Karpas-422 (cell line): ENCODE data around the gene STX10. TPM values are rescaled to one million over a fixed set of nuclear protein-coding genes. Genes with fewer than 3 reads are reported as not detected.
A peak's percentile ranks its signal among the peaks of the same experiment; 100 is the strongest.

Experiments
- DNase-seq: peaks from one replicate; pipeline ENCODE4 v3.0.0-alpha.2; 2015
- H2AFZ ChIP-seq: fragments of 200-600 bp; sonication (generic); 2 replicates; pipeline ENCODE4 v1.6.1; 2014; ENCODE audit warnings: antibody characterized with exemption, low read length, mixed read lengths
- H3K27ac ChIP-seq: fragments of 200-600 bp; sonication (generic); 2 replicates; pipeline ENCODE4 v1.5.1; 2014; ENCODE audit warnings: mild to moderate bottlenecking, low read length, moderate library complexity
- H3K27me3 ChIP-seq: fragments of 200-600 bp; sonication (generic); 2 replicates; pipeline ENCODE4 v1.6.1; 2014; ENCODE audit warnings: low read length, mixed read lengths
- H3K36me3 ChIP-seq: fragments of 200-600 bp; sonication (generic); 2 replicates; pipeline ENCODE4 v1.6.1; 2014; ENCODE audit warnings: low read length, mixed read lengths; ENCODE audit not compliant: insufficient read depth
- H3K4me1 ChIP-seq: fragments of 200-600 bp; sonication (generic); 2 replicates; pipeline ENCODE4 v1.6.1; 2014; ENCODE audit warnings: mild to moderate bottlenecking, low read length, mixed read lengths
- H3K4me2 ChIP-seq: fragments of 200-600 bp; sonication (generic); 2 replicates; pipeline ENCODE4 v1.6.1; 2014; ENCODE audit warnings: low read length, low read depth, mild to moderate bottlenecking; ENCODE audit not compliant: poor library complexity, severe bottlenecking
- H3K4me3 ChIP-seq: fragments of 200-600 bp; sonication (generic); 2 replicates; pipeline ENCODE4 v1.5.1; 2014; ENCODE audit warnings: mild to moderate bottlenecking, antibody characterized with exemption, low read length, mixed read lengths
- H3K79me2 ChIP-seq: fragments of 200-600 bp; sonication (generic); 2 replicates; pipeline ENCODE4 v1.6.1; 2014; ENCODE audit warnings: mild to moderate bottlenecking, low read length, mixed read lengths
- H3K9ac ChIP-seq: fragments of 200-600 bp; sonication (generic); 2 replicates; pipeline ENCODE4 v1.6.0; 2014; ENCODE audit warnings: low read length
- H3K9me2 ChIP-seq: fragments of 200-600 bp; sonication (generic), shearing (Covaris generic); replicated peaks from 2 replicates; pipeline ENCODE4 v1.6.0; 2014; ENCODE audit warnings: mild to moderate bottlenecking, low read length, moderate library complexity; ENCODE audit not compliant: insufficient read depth
- H3K9me3 ChIP-seq: fragments of 300-700, 200-600 bp; sonication (generic); 2 replicates; pipeline ENCODE4 v1.6.1; 2014; ENCODE audit warnings: low read length, mixed read lengths
- H4K20me1 ChIP-seq: fragments of 200-600 bp; sonication (generic); 2 replicates; pipeline ENCODE4 v1.6.1; 2014; ENCODE audit warnings: mild to moderate bottlenecking, antibody characterized with exemption, low read length, low read depth; ENCODE audit not compliant: insufficient read depth
- total RNA-seq: library from RNA; depleted of rRNA; stranded (reverse); fragments of >200 nt; shearing (Covaris generic); gene quantifications from 2 replicates; pipeline ENCODE4 v1.2.3, GENCODE V29; 2014; ENCODE audit warnings: low replicate concordance

The STX10 gene
- total RNA-seq, 1 experiment from 2014 or later, result 47.0 TPM

GRCh38 chr19:13160557-13160956, 10.4 kb upstream of the STX10 start:
- Histone ChIP-seq H2AFZ (no peak overlapping the region), H4K20me1 (no peaks in the 10 kb centered on the region), H3K27ac (no peak overlapping the region), H3K9ac (no peak overlapping the region), H3K4me3 (no peak overlapping the region), H3K4me1 (peaks cover 42% of the 10 kb centered on the region), H3K27me3 (no peaks in the 10 kb centered on the region), H3K36me3 (no peaks in the 10 kb centered on the region), H3K9me2 (no peaks in the 10 kb centered on the region), H3K79me2 (no peaks in the 10 kb centered on the region), H3K4me2 (no peak overlapping the region), H3K9me3 (no peaks in the 10 kb centered on the region)
- no peak for DNase-seq

GRCh38 chr19:13159713-13160112, 9.5 kb upstream of the STX10 start:
- H3K4me1 ChIP-seq, result peaks cover 51% of the 10 kb centered on the region
- H3K27me3 ChIP-seq, result no peaks in the 10 kb centered on the region
- no peak for DNase-seq
- H3K36me3 ChIP-seq, result no peaks in the 10 kb centered on the region
- H3K9me2 ChIP-seq, result no peaks in the 10 kb centered on the region
- H3K9ac ChIP-seq, result no peak overlapping the region
- no peak overlapping the region for H3K4me3 ChIP-seq
- H3K4me2 ChIP-seq, result no peak overlapping the region
- peaks cover 8% of the 10 kb centered on the region; the same call in 1 of the 2 replicates for H4K20me1 ChIP-seq
- H3K79me2 ChIP-seq, result no peaks in the 10 kb centered on the region
- no peak overlapping the region for H3K27ac ChIP-seq
- H2AFZ ChIP-seq, result no peak overlapping the region
- no peaks in the 10 kb centered on the region for H3K9me3 ChIP-seq

GRCh38 chr19:13155472-13156359, 5.5 kb upstream of the STX10 start:
- Histone ChIP-seq H3K9me3 (no peaks in the 10 kb centered on the region), H3K9ac (peak overlapping the region; percentile 9; the same call in 1 of the 2 replicates), H4K20me1 (peaks cover 25% of the 10 kb centered on the region), H3K79me2 (peaks cover 4% of the 10 kb centered on the region), H3K4me2 (peak overlapping the region; percentile 97), H3K4me3 (peak overlapping the region; percentile 6; the same call in 1 of the 2 replicates), H3K4me1 (peaks cover 49% of the 10 kb centered on the region), H3K27ac (no peak overlapping the region), H3K27me3 (no peaks in the 10 kb centered on the region), H3K9me2 (no peaks in the 10 kb centered on the region), H3K36me3 (no peaks in the 10 kb centered on the region), H2AFZ (no peak overlapping the region)
- DNase-seq, result peak; percentile 43

GRCh38 chr19:13154911-13155471, 4.8 kb upstream of the STX10 start:
- peaks cover 49% of the 10 kb centered on the region for H3K4me1 ChIP-seq
- peak overlapping the region; percentile 9; the same call in 1 of the 2 replicates for H3K9ac ChIP-seq
- no peak overlapping the region for H2AFZ ChIP-seq
- H4K20me1 ChIP-seq, result peaks cover 25% of the 10 kb centered on the region
- H3K4me2 ChIP-seq, result peak overlapping the region; percentile 97
- DNase-seq, result peak; percentile 50
- H3K9me2 ChIP-seq, result no peaks in the 10 kb centered on the region
- H3K27ac ChIP-seq, result no peak overlapping the region
- H3K27me3 ChIP-seq, result no peaks in the 10 kb centered on the region
- peaks cover 8% of the 10 kb centered on the region for H3K79me2 ChIP-seq
- H3K9me3 ChIP-seq, result no peaks in the 10 kb centered on the region
- peak overlapping the region; percentile 77; the same call in 1 of the 2 replicates for H3K4me3 ChIP-seq
- H3K36me3 ChIP-seq, result no peaks in the 10 kb centered on the region

GRCh38 chr19:13154241-13154778, 4.1 kb upstream of the STX10 start:
- peak; percentile 40 for DNase-seq
- peak overlapping the region; percentile 86 for H3K9ac ChIP-seq
- no peaks in the 10 kb centered on the region for H3K9me2 ChIP-seq
- H3K36me3 ChIP-seq, result no peaks in the 10 kb centered on the region
- H3K4me2 ChIP-seq, result peak overlapping the region; percentile 97
- H3K4me3 ChIP-seq, result peak overlapping the region; percentile 77
- peaks cover 14% of the 10 kb centered on the region for H3K79me2 ChIP-seq
- no peaks in the 10 kb centered on the region for H3K27me3 ChIP-seq
- no peaks in the 10 kb centered on the region for H3K9me3 ChIP-seq
- H2AFZ ChIP-seq, result no peak overlapping the region
- H3K27ac ChIP-seq, result no peak overlapping the region
- H4K20me1 ChIP-seq, result peaks cover 25% of the 10 kb centered on the region
- peaks cover 52% of the 10 kb centered on the region for H3K4me1 ChIP-seq

- H3K9ac ChIP-seq, result peak overlapping the region; percentile 86
- no peaks in the 10 kb centered on the region for H3K27me3 ChIP-seq
- peak; percentile 46 for DNase-seq
- no peak overlapping the region for H3K27ac ChIP-seq
- peaks cover 19% of the 10 kb centered on the region for H3K79me2 ChIP-seq
- H3K4me3 ChIP-seq, result peak overlapping the region; percentile 77
- peak overlapping the region; percentile 97 for H3K4me2 ChIP-seq
- H3K9me3 ChIP-seq, result no peaks in the 10 kb centered on the region
- no peak overlapping the region for H2AFZ ChIP-seq
- H3K4me1 ChIP-seq, result peaks cover 58% of the 10 kb centered on the region
- peaks cover 25% of the 10 kb centered on the region for H4K20me1 ChIP-seq
- no peaks in the 10 kb centered on the region for H3K36me3 ChIP-seq
- no peaks in the 10 kb centered on the region for H3K9me2 ChIP-seq
These were observed 3.5 kb upstream of the STX10 start for GRCh38 chr19:13153569-13154240.

- Histone ChIP-seq H4K20me1 (peaks cover 25% of the 10 kb centered on the region), H3K79me2 (peaks cover 21% of the 10 kb centered on the region), H3K36me3 (no peaks in the 10 kb centered on the region), H3K9me3 (no peaks in the 10 kb centered on the region), H3K27me3 (no peaks in the 10 kb centered on the region), H3K4me2 (peak overlapping the region; percentile 97), H3K9ac (peak overlapping the region; percentile 86), H3K4me3 (peak overlapping the region; percentile 77), H2AFZ (no peak overlapping the region), H3K4me1 (peaks cover 60% of the 10 kb centered on the region), H3K27ac (no peak overlapping the region; the same call in 1 of the 2 replicates), H3K9me2 (no peaks in the 10 kb centered on the region)
- peak; percentile 95 for DNase-seq
These were observed 2.9 kb upstream of the STX10 start for GRCh38 chr19:13152974-13153568.
